IMR-90 (cell line): ENCODE results near the gene CD151. TPM values are rescaled to one million over a fixed set of nuclear protein-coding genes. Genes with fewer than 3 reads are reported as not detected.

Source experiments
- BHLHE40 ChIP-seq: fragments of 150-350 bp; IDR thresholded peaks from 2 replicates; pipeline ENCODE4 v1.6.1; 2016; ENCODE audit warnings: mild to moderate bottlenecking, low read depth, low read length
- CHD1 ChIP-seq: IDR thresholded peaks from 2 replicates; pipeline ENCODE4 v1.6.1; 2012; ENCODE audit warnings: low read depth, low read length, improper control_type of control experiment
- FOS ChIP-seq: fragments of 150-350 bp; IDR thresholded peaks from 2 replicates; pipeline ENCODE4 v1.6.1; 2016; ENCODE audit warnings: low read depth, low read length
- MAFK ChIP-seq: IDR thresholded peaks from 2 replicates; pipeline ENCODE4 v1.6.1; 2012; ENCODE audit warnings: low read depth, low read length, improper control_type of control experiment
- polyA plus RNA-seq, 3 experiments: library from polyadenylated mRNA; depleted of rRNA; stranded (reverse); fragments of >200 nt; gene quantifications; 2 replicates each; pipeline ENCODE4 v1.2.3, GENCODE V29; 2012; ENCODE audit warnings: low replicate concordance in 1 of 3
- total RNA-seq: library from RNA; depleted of rRNA; stranded (reverse); fragments of >200 nt; gene quantifications from 2 replicates; pipeline ENCODE4 v1.2.3, GENCODE V29; 2012
- TF ChIP-seq, protein P1 (sequence below): fragments of 150-350 bp; IDR thresholded peaks from 2 replicates; pipeline ENCODE4 v1.6.1; 2017; ENCODE audit warnings: mild to moderate bottlenecking, antibody characterized with exemption, low read length, low read depth

The CD151 gene
- total and polyA plus RNA-seq, 2 of the 4 experiments (the other 2 are of a cell fraction): 1,150 to 1,267 TPM

- TF ChIP-seq BHLHE40 (no peak), MAFK (no peak), CHD1 (no peak), FOS (no peak)
- TF ChIP-seq, protein P1, sequence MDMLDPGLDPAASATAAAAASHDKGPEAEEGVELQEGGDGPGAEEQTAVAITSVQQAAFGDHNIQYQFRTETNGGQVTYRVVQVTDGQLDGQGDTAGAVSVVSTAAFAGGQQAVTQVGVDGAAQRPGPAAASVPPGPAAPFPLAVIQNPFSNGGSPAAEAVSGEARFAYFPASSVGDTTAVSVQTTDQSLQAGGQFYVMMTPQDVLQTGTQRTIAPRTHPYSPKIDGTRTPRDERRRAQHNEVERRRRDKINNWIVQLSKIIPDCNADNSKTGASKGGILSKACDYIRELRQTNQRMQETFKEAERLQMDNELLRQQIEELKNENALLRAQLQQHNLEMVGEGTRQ: no peak
Measured at GRCh38 chr11:848380-848931, 15.7 kb downstream of the CD151 start (continued).
